ENCODE data around the gene FCGR3B.
"Not testable (repeated sequence)": the region's sequence is repeated elsewhere in the genome, so short reads cannot be mapped to it uniquely, and the experiment has no call there.

DNA sequence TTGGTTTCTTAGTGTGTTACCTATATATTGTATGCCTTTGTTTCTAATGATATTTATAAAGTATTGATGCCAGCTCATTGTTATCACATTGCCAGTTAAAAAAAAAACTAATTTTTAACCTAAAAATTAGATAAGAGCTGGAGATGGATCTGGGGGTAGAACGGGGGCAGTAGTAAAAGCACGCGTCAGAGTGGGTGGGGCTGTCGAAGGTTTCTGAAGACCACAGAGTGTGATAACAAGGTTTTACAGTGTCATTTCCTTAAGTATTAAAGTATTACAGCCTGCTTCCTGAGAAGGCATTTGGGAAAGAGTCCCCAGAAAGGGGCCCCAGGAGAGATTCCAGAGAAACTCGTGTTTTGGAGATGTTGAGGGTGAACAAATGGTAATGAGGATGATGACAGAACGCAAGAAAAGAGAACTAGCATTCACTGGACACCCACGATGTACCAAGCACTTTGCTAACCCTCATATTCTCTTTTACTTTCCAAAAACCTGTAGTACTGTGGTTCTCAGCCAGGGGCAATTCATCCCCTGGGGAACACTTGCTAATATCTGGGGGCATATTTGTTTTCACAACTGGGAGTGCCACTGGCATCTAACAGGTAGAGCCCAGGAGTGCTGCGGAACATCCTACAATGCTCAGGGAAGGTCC lies 51.0 kb downstream of the FCGR3B start:
- TF ChIP-seq CTBP1 (IDR thresholded peaks at IDR 0.05; ENCODE audit: borderline replicate concordance); TARDBP (IDR thresholded peaks at IDR 0.05); ARNT (IDR thresholded peaks at IDR 0.05); FOXM1 (IDR thresholded peaks at IDR 0.05; ENCODE audit: borderline replicate concordance); BHLHE40 (IDR thresholded peaks at IDR 0.05; ENCODE audit: borderline replicate concordance): not testable (repeated sequence)
- TF ChIP-seq, protein P1, sequence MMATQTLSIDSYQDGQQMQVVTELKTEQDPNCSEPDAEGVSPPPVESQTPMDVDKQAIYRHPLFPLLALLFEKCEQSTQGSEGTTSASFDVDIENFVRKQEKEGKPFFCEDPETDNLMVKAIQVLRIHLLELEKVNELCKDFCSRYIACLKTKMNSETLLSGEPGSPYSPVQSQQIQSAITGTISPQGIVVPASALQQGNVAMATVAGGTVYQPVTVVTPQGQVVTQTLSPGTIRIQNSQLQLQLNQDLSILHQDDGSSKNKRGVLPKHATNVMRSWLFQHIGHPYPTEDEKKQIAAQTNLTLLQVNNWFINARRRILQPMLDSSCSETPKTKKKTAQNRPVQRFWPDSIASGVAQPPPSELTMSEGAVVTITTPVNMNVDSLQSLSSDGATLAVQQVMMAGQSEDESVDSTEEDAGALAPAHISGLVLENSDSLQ (IDR thresholded peaks at IDR 0.05), result not testable (repeated sequence)
